ENCODE results near the gene GHRHR. TPM values are rescaled to one million over a fixed set of nuclear protein-coding genes. Genes with fewer than 3 reads are reported as not detected.

GHRHR gene
- polyA plus RNA-seq, 1 experiment = not detected

DNA sequence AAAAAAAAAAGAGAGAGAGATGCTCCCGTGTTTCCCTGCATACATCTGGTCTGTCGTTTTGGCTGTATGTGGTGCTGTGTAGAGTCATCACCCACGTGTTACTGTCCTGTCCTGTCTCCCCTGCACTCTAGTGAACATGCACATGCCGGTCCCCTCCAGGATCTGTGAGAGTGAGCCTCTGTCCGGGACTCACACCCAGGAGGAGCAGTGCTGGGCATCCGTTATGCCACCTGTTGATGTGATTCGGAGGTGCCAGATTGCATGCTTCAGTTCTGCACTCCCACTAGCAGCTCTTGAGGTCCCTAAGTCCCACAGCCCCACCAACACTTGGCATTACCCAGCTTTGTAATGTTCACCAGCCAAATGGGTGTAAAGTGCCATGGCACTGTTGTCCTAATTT lies 16.4 kb downstream of the GHRHR start:
- ChIA-PET POLR2A (no interaction called here), CTCF (interaction anchor here (9.1 kb wide), 1 partner anchor 141 kb away, joined by 338 read pairs; no protein-coding TSS in a partner anchor)
- H3K4me3 ChIP-seq (ENCODE audit: low read depth, low read length) = no peak overlapping the region
- no peak overlapping the region for H3K27ac ChIP-seq (ENCODE audit: low read depth, low read length)
- DNase-seq (ENCODE audit: low read depth, low spot score) = no peak
- no peaks in the 10 kb centered on the region for H3K9me3 ChIP-seq (ENCODE audit: control insufficient read depth, insufficient read depth, low read length)
- peaks cover 30% of the 10 kb centered on the region for H3K27me3 ChIP-seq (ENCODE audit: control insufficient read depth, insufficient read depth, low read length)
- TF ChIP-seq, protein P1, sequence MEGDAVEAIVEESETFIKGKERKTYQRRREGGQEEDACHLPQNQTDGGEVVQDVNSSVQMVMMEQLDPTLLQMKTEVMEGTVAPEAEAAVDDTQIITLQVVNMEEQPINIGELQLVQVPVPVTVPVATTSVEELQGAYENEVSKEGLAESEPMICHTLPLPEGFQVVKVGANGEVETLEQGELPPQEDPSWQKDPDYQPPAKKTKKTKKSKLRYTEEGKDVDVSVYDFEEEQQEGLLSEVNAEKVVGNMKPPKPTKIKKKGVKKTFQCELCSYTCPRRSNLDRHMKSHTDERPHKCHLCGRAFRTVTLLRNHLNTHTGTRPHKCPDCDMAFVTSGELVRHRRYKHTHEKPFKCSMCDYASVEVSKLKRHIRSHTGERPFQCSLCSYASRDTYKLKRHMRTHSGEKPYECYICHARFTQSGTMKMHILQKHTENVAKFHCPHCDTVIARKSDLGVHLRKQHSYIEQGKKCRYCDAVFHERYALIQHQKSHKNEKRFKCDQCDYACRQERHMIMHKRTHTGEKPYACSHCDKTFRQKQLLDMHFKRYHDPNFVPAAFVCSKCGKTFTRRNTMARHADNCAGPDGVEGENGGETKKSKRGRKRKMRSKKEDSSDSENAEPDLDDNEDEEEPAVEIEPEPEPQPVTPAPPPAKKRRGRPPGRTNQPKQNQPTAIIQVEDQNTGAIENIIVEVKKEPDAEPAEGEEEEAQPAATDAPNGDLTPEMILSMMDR (IDR thresholded peaks at IDR 0.05; ENCODE audit: low read depth, low read length) = no peak

DNA sequence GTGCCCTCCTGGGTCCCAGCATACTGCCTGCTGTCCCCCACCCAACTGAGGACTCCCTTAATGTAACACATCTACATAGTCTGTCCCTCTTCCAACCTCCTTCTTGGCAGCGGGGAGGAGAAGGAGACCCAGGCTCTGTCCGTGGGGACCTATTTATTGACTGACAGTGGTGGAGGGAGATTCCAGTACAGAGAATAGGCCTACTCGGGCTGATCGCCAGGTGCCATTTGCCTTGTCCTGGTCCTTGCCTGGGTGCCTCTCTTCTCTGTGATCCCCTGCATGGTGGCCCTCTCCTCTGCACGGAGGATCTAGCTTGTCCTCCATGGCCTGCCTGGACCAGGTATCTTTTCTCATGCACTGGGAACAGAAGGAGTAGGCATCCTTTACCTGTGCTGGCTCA lies 17.0 kb downstream of the GHRHR start:
- no peak overlapping the region for H3K4me3 ChIP-seq (ENCODE audit: low read depth, low read length)
- CTCF ChIA-PET = interaction anchor here (0.5 to 9.1 kb wide), 2 partner anchors 140 to 1446 kb away, joined by 3 to 338 read pairs; no protein-coding TSS in a partner anchor

DNA sequence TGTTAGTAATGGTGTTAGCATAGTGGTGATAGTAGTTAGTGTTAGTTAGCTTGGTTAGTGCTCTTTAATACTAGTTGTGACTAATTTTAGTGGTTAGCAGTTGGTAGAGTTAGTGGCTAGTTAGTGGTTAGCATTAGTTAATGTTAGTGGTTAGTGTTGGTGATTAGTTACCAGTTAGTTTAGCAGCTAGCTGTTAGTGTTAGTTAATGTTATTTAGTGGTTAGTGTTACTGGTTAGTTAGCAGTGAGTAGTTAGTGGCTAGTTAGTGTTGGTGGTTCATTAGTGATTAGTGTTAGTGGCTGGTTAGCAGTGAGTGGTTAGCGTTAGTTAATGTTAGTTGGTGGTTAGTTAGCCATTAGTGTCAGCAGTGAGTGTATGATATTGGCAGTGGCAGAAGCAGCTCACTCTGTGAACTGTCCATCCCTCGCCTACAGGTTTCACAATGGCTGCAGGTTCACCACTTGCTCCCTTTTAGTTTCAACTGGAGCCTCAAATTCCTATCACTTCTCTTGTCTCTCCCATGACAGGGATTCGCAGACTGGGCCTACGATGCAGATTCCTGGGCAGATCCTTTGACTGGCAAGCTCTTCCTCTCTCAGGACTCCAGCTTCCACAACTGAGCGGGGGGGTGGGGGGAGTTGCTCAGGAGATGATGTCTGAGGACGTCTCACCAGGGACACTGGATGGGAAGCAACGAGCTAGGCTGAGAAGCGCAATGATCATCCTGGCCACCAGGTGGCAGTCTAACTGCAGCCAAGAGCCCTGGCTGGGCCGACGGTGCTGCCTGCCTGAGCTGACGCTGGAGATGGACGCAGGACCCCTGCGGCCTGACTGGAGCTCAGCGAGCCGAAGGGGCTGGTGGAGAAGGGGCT lies 19.5 kb downstream of the GHRHR start:
- Histone ChIP-seq H3K27ac (ENCODE audit: low read depth, low read length) (no peak overlapping the region), H3K27me3 (ENCODE audit: control insufficient read depth, insufficient read depth, low read length) (peaks cover 21% of the 10 kb centered on the region), H3K9me3 (ENCODE audit: control insufficient read depth, insufficient read depth, low read length) (no peaks in the 10 kb centered on the region), H3K4me3 (ENCODE audit: low read depth, low read length) (no peak overlapping the region)
- POLR2A ChIA-PET = no interaction called here
- DNase-seq (ENCODE audit: low read depth, low spot score) = peak; percentile 53
- TF ChIP-seq, protein P1 (IDR thresholded peaks at IDR 0.05; ENCODE audit: low read depth, low read length) = peak; percentile 91
- CTCF ChIA-PET = interaction anchor here (0.6 to 9.1 kb wide), 56 partner anchors 9 to 1685 kb away, joined by 3 to 338 read pairs (median 5); partner anchors contain the start of gene GHRHR

More for the DNA sequence above, 17.0 kb downstream of the GHRHR start:
- no peak for DNase-seq (ENCODE audit: low read depth, low spot score)
- Histone ChIP-seq H3K27ac (ENCODE audit: low read depth, low read length) (no peak overlapping the region), H3K27me3 (ENCODE audit: control insufficient read depth, insufficient read depth, low read length) (peaks cover 29% of the 10 kb centered on the region), H3K9me3 (ENCODE audit: control insufficient read depth, insufficient read depth, low read length) (no peaks in the 10 kb centered on the region)
- TF ChIP-seq, protein P1 (IDR thresholded peaks at IDR 0.05; ENCODE audit: low read depth, low read length) = no peak
- POLR2A ChIA-PET = no interaction called here

DNA sequence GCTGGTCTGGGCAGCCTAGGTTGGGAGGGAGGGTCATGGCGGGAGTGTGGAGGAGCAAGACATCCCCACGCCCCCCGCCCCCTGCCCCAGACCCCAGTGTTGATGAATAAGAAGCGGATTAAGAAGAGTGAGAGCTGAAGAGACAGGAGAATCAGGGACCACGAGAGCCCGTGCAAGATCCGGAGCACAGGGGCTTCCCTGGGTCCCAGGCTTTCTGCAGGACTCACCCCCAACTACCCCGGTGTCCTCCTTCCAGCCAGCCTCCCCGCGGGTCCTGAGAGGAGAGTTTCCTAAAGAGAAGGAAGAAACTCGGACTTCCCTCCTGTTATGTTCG lies 20.1 kb downstream of the GHRHR start:
- DNase-seq (ENCODE audit: low read depth, low spot score) = no peak
- no peaks in the 10 kb centered on the region for H3K9me3 ChIP-seq (ENCODE audit: control insufficient read depth, insufficient read depth, low read length)
- no peak overlapping the region for H3K27ac ChIP-seq (ENCODE audit: low read depth, low read length)
- CTCF ChIA-PET = interaction anchor here (0.6 to 9.1 kb wide), 46 partner anchors 10 to 1003 kb away, joined by 3 to 338 read pairs (median 5); partner anchors contain the start of gene GHRHR
- POLR2A ChIA-PET = no interaction called here
- no peak overlapping the region for H3K4me3 ChIP-seq (ENCODE audit: low read depth, low read length)
- TF ChIP-seq, protein P1 (IDR thresholded peaks at IDR 0.05; ENCODE audit: low read depth, low read length) = no peak
- H3K27me3 ChIP-seq (ENCODE audit: control insufficient read depth, insufficient read depth, low read length) = peaks cover 20% of the 10 kb centered on the region

Measured in AG04450 (cell line).